Pons (tissue), 1 donor: ENCODE measurements around the gene CLIP4.
A peak's percentile ranks its signal among the peaks of the same experiment; 100 is the strongest.
"Not testable (repeated sequence)": the region's sequence is repeated elsewhere in the genome, so short reads cannot be mapped to it uniquely, and the experiment has no call there.

Experiments
- DNase-seq: peaks from one replicate; pipeline ENCODE4 v3.0.0-alpha.2; 2016; ENCODE audit warnings: low spot score

The CLIP4 gene, protein sequence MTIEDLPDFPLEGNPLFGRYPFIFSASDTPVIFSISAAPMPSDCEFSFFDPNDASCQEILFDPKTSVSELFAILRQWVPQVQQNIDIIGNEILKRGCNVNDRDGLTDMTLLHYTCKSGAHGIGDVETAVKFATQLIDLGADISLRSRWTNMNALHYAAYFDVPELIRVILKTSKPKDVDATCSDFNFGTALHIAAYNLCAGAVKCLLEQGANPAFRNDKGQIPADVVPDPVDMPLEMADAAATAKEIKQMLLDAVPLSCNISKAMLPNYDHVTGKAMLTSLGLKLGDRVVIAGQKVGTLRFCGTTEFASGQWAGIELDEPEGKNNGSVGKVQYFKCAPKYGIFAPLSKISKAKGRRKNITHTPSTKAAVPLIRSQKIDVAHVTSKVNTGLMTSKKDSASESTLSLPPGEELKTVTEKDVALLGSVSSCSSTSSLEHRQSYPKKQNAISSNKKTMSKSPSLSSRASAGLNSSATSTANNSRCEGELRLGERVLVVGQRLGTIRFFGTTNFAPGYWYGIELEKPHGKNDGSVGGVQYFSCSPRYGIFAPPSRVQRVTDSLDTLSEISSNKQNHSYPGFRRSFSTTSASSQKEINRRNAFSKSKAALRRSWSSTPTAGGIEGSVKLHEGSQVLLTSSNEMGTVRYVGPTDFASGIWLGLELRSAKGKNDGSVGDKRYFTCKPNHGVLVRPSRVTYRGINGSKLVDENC

DNA sequence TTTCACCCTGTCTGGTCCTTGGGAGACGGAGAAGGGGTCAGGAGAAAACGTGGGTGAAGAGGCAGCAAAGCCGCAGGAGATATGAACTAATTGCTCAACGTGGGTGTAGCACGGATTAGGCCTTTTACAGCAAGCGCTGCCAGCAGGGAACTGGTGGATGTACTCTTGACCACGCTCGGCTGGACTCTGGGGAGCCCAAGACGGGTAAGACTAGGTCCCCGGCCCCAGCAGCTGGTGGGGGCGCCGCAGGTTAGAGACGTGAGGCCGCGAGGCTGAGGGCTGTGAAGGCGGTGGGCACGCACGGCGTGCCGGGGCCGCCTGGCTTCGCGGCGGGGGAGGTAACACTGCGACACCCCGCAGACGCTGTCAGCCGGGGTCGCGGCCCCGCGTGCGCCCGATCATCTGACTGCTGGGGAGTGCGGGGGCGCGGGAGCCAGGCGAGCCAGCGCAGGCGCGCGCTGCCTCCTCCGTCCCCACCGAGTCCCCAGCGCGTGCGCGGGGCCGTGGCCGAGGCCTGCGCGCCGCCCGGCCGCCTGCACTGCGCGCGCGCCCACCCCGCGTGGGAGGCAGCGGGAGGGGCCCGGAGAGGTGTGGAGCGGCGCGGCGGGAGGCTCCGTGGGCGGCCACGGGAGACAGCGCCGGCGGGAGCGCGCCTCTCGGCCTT, at the start of gene CLIP4:
Gene CLIP4, plus strand, starts transcription at position 470 of the 664 bp plus-strand sequence. CDS start 5,974 bp downstream, outside the sequence.
- DNase-seq: peak; percentile 61

DNA sequence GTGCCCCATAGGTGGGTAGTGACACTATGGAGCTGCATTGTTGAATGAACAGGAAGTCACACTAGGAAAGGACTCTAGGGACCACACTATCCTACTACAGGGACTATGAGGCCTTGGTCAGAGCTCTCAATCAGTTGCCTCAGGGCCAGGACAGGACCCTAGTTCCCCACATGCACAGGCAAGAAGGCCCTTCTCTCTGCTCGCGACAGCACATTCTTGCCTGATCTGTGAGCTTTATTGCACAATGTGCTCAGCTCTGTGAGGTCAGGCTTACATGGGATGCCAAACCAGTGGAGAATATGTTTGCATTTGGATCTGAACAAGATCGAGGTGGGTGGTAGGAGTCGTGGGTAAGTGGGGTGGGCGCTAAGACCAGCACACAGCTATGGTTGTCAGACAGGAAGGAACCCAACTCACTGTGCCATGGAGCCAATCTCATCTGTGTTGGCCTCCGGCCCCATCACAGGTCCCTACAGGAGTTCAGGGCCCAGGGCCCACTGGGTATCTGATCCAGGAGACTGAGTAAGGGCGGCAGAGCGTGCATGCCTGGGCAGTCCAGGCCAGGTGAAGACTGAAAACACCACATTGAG, 48.8 kb upstream of the CLIP4 start:
- no peak for DNase-seq

DNA sequence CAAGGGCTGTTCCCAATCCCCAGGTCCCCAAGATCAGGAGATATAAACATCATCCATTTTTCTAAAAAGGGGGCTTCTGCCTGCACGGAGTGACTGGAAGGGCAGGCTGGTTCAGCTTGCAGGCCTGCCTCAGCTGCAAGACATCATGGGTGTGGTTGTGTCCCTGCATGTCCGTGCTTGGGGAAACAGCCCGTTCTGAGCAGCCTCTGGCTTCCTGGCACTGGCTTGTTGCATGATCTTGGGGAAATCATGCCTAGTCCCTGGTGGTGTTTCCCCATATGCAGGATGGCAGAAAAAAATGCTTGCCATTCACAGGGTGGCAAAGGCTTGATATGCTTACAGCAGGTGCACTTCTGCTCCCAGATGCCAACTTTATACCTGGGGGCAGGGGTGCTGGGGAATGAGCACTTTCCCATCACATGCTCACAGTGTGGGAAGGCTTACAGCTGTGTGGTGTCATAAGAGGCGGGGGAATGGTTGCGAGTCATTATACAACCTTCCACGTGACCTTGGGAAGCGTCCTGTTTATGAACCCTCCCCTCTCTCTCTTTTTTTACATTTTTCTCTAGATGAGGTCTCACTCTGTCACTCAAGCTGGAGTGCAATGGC, 48.1 kb upstream of the CLIP4 start:
- no peak for DNase-seq

DNA sequence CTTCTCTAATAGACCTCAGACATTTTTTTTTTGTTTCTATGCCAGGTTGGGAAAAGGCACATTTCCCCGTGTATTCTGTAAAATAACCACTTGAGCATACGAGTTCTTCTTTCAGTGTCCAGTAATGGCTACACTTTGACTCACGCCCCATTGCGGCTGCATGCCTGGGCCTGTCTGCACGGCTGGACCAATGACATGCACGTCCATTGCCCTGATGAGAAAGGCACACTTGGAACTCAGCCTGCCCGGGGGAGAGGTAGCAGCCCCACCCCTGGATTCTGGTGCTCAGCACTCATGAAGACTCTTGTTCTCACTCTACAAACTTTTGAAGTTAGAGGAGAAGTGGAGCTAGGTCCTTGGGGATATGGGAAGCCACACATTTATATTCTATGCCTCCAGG, 46.7 kb upstream of the CLIP4 start:
- no peak for DNase-seq

DNA sequence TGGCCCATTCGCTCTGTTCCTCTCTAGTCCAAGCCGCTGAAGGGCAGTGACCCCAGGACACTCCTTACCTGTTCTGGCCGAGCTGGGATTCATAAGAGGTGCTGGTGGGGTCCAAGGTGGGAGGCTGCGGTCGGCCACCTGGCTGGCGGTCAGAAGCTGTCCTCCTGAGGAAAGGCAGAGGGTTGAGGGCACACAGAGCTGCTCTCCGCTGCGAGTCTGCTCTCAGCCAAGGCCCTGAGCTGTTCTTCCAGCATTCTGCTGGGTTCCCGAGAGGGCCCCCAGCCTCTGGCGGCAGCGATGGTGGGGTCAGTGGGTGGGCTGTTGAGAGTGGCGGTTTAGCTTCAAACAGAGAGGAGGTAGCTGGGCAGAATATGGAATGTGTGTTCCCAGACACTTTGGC, 44.7 kb upstream of the CLIP4 start:
- DNase-seq: no peak

DNA sequence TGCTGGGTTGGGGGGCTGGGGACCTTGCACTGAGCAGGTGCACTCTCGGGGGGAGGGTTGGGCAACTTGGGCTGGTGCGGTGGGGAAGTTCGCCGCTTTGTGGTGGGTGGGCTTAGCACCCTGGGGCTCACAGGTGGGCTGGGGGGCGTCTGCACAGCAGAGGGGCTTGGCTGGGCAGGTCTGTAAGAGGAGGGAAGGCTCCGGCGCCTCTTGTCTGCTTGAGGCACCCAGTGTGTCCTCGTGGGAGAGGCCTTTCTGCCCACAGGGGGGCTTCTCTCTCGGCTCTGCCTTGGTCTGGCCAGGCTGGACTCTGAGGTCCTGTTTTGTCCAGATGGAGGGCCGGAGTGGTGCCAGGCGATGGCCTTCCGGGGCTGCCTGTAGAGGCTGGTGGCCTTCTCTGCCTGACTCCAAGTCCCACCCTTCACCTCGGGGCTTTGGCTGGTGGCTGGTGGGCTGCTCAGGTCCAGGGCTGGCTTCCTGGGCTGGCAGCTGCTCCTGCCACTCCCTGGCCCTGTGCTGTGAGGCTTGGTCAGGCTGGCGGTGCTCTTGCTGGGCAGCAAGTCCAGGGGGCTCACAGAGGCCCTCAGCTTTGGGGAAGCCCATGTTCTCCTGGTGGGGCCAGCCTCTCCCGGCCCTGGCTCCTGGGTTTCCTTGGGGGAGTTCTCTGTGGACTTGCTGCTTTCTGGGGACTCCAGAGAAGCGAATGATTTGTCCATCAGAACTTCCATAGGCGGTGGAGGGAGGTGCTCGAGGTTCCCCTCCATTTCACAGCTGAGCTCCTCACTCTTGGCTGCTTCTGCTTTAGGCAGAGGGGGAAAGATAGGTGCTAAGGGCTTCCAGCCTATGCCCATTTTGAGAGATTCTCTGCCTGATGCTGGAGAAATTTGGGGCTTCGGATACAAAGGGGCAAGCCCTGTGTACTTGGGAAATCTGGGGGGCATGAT, 43.9 kb upstream of the CLIP4 start:
- no peak for DNase-seq

DNA sequence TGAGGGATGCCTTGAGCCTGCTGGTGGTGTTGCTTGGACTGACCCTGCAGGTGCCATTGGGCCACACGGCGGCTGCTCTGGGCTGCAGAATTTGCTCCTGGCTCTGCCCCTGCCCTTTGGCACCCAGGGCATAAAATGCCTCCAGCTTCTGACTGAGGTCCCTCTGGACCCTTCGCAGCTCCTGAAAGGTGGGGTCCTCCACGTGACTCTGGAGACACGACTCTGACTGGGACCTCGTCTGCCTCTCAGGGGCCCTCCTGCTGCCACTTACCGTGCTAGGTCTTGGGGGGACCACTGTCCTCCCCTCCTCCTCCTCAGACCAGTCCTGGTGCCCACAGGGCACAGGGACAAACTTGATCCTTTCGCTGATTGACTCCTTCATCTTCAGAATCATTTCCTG, 43.0 kb upstream of the CLIP4 start:
- no peak for DNase-seq

DNA sequence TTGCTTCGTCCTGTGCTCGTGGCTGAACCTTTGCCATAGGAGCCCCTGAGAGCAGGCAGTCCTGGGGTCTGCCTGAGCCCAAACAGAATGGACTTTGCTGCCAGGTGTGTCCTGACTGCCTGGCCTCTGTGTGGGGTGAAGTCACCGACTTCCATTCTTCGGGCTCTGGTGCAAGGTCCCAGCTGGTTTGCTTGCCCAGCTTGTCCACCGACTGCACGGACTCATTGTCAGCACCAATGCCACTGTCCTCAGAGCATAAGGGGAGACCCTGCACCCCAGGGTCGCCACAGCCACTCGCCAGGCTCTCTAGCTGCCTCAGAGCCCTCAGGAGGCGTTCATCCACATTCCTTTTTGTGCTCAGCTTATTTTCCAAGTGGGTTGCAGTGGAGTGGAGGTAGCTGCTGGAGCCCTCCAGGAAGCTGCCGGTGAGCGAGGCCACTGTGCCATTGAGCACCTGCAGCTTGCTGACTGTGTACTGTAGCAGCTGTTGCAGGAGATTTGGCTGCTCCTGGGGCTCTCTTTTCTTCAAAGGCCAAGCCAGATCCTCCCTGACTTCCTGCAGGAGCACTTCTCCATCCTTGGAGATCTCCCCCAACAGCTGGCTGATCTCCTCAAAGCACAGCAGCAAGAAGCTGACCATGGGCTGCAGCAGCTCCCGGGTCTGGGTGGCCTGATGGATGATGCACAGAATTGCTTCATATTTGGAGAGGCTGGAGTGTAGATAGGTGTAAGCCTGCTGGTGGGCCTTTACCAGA, 42.1 kb upstream of the CLIP4 start:
- DNase-seq: no peak

DNA sequence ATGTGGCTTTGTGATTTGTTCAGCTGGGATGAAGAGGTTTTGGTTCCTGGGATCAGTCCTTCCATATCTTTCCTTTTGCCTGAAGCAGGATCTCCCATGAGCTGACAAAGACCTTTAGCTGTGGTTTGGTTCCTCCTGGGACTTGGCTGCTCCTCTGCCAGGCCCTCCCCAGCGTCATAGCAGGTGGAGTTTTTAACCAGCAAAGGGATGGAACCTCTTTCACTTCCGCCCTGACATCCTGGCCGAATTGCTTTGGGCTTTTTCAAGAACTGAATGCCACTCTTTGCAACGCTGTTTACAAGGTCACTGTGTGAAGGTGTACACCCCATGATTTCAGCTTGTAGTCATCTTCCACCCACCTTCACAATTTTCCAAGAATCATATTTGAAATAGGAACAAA, 41.3 kb upstream of the CLIP4 start:
- DNase-seq: no peak

DNA sequence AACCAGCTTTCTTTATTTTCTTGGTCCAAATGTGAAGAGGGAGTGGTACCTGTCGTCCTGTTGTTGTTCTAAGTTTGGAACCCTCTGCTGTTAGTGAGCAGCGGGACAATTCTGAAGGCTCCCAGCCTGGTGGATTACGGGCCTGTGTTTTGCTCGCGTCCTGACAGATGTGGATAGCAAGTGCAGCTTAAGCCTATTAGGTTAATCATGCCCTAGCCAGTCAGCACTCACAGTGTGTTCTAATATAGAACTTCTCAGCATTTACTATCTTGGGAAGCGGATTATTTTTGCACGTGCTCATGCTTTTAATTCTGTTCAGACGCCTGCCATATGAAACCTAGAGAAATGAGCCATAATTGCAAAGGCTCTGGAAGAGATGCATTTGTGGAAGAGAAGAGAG, 40.8 kb upstream of the CLIP4 start, which contains the start of gene PCARE:
Gene PCARE, minus strand, starts transcription at position 113 of the 400 bp plus-strand sequence. CDS start 262 bp downstream, outside the sequence.
- peak; percentile 12 for DNase-seq

DNA sequence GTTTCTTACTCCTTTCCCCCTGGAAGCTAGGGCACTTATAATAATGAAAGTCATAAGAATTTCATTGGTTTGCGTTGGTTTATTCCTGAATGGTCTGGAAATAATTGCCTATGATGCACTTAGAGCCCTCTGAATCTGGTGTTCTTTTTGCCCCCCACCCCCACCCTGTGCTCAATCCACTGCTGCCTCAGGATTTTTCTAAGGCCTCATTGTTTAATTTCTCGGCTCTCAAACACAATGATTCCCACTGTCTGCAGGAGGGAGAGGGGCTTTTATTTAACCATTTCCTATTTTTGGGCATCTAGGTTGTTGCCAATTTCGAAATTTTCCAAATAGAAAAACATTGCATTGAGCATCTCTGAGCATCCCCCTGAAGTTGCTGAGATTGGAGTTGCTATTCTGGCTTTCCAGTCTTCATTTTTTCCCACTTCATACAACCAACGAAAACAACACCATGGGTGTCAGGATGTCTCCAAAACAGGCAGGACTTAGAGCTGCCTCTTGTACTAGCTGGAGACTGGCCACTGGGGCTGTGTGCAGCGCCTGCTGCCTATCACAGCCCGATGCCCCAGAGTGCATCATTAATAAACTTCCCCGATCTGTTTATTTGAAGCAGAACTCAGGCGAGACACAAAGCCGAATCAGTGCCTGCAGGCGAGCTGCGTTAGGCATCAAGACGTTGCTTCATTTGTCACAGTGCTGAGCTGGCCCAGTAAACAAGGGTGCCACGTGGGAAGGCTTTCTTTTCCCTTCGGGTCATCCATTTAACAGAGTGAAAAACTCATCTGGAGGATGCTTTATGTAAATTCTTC, 39.1 kb upstream of the CLIP4 start:
- peak; percentile 96 for DNase-seq

DNA sequence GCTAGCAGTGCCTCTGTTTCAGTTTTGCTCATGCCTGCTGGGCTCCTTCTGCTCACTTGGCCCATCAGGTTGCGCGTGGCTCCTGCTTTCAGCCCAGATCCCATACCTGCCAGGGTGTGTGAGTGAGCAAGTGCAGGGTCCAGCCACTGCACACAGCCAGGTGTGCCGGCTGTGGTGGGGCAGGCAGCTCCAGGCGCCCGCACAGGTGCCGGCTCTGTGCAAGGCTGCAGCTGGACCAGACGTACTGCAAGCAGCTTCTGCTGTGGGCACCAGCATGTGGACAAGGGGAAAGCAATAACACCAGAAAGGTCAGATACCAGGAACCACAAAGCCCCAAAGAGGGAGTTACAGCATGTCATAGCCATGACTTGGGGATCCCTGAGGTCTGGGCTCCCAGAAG, 35.3 kb upstream of the CLIP4 start:
- DNase-seq: no peak

DNA sequence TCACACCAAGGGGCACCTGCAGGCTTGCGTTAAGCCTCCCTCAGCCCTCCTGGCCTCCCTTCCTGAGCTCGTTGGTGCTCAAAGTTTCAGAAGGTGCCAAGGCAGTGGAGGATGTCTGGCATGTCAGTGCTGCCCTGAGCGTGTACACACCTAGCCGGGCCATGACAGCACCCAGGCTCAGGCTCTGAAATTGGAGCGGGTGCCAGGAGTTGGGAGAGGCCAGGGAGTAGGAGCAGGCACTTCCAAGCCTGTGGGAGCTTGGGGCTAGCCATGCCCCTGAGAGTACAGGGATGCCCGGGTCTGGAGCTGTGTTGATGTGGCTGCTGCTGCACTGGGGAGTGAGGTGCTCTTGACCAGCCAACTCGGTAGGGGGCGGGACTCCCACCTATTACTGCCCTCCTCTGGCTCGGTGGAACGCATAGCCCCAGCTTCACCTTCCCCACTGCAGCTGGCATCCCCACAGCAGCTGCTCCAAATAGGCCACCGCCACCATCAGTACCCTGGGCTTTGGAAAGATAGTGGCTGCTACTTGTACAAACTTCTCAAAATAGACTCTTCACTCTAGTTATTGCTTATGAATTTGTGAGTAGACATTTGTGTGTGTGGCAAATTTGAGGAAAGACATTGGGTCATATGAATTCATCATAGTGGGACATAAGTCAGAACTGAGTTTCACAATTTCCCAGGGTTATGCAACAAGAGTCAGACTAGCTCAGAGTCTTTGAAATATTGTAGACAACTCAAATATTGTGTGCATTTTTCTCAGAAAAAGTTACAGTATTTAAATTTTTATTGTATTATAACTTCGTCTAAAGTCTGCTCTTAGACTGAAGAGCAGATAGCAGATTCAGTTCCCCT, 34.1 kb upstream of the CLIP4 start:
- DNase-seq: no peak

DNA sequence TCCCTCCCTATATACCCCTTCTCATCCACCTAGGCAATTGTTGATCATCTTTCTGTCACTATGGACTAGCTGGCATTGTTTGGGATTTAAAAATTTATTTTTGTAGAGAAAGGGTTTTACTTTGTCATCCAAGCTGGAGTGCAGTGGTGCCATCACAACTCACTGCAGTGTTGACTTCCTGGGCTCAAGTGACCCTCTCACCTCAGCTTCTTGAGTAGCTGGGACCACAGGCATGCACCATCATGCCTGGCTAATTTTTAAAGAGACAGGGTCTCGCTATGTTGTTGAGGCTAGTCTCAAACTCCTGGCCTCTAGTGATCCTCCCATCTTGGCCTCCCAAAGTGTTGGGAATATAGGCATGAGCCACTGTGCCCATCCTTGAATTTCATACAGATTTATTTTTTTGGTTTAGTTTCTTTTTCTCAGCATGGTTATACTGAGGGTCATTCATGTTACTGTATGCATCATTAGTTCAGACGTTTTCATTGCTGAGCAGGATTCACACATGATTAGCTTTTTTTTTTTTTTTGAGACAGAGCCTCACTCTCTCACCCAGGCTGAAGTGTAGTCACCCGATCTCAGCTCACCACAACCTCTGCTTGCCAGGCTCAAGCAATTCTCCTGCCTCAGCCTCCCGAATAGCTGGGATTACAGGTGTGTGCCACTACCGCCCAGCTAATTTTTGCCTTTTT, 32.3 kb upstream of the CLIP4 start:
- DNase-seq: no peak

DNA sequence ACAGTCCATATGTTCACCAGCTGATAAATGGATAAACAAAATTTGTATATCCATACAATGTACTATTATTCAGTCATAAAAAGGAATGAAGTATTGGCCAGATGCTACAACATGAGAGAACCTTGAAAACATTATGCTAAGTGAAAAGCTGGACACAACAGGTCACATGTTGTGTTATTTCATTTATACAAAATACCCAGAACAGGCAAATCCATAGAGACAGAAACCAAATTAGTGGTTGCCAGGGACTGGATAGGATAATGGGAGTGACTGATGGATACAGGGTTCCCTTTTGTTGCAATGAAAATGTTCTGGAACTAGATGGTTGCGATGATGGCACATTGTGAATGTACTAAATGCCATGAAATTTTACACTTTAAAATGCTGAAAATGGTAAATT, 30.7 kb upstream of the CLIP4 start:
- DNase-seq: peak; percentile 71

DNA sequence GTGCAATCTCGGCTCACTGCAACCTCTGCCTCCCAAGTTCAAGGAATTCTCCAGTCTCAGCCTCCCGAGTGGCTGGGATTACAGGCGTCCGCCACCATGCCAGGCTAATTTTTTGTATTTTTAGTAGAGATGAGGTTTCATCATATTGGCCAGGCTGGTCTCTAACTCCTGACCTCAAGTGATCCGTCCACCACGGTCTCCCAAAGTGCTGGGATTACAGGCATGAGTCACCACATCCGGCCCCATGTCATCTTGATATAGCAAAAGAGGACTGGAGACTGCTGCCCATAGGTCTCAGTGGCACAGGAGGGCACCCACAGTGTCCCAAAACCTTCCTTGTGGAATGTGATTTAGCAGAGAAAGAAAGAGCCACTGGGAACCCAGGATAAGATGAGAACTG, 24.9 kb upstream of the CLIP4 start:
- DNase-seq: not testable (repeated sequence)

DNA sequence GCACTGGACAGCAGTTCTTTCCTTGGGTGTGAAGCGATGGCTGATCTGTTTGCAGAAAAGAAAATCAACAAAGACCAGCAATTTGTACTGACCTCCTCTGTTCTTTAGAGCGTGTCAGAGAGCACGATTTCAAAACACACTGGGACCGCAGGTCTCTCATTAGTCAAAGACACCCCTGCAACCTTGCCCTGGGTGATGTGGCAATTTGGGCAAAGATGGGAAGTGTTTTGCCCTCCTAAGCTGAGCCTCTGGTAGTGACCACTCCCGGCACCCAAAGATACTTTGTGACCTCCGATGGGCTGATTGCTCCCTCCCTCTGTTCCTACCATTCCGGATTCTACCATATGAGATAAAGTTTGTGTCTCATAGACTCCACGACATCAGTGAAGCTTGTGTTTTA, 18.2 kb upstream of the CLIP4 start:
- DNase-seq: no peak

DNA sequence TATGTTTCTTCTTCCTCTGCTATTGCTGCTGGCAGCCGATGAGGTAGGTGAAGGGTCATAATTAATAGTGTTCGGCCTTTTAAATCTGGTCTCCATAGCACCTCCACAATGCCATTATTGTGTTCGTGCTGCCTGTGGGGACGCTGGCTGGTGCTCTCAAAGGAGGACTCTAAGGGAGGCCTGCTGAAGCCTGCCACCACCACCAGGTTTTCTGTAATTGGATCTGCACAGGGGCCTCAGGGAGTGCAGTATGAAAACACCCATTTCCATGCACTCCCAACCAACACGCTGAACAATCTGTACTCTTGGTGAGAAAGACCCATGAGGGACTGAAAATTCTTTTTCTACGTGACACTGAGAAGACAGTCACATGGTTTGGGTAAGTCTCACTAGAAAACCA, 17.6 kb upstream of the CLIP4 start:
- DNase-seq: no peak
